A673 (cell line): ENCODE data around the gene SLC25A34. TPM values are rescaled to one million over a fixed set of nuclear protein-coding genes. Genes with fewer than 3 reads are reported as not detected.

Experiments used
- BruUV-seq: library from RNA; stranded (reverse); fragments of 400-500 nt; replicated peaks from 2 replicates; lab custom pipeline; 2021; lab: Mats Ljungman, UMichigan
- CTCF ChIA-PET: fragments of 300-600 bp; sonication (Branson Sonifier 250); formaldehyde crosslinking; loops from one replicate; lab custom pipeline; 2022; ENCODE audit warnings: antibody characterized with exemption; lab: Charles Lee
- POLR2A ChIA-PET: fragments of 300-600 bp; sonication (Branson Sonifier 250); formaldehyde crosslinking; loops from one replicate; lab custom pipeline; 2022; ENCODE audit warnings: antibody characterized with exemption; ENCODE audit not compliant: low non-redundant PET; lab: Charles Lee
- DNase-seq: peaks from one replicate; pipeline ENCODE4 v3.0.0-alpha.2; 2015; ENCODE audit warnings: low spot score
- H3K27ac ChIP-seq: fragments of 200-600 bp; sonication (generic); 2 replicates; pipeline ENCODE4 v1.5.1; 2016; ENCODE audit warnings: mixed run types, low read depth, mild to moderate bottlenecking, mixed read lengths, antibody characterized with exemption, low read length; ENCODE audit not compliant: poor library complexity, severe bottlenecking
- H3K27me3 ChIP-seq: fragments of 200-600 bp; sonication (generic); replicated peaks from 2 replicates; pipeline ENCODE4 v1.6.1; 2017; ENCODE audit warnings: mixed run types, low read depth, mild to moderate bottlenecking, mixed read lengths, antibody characterized with exemption, low read length; ENCODE audit not compliant: insufficient read depth, poor library complexity
- H3K36me3 ChIP-seq: fragments of 200-600 bp; sonication (generic); 2 replicates; pipeline ENCODE4 v1.6.1; 2016; ENCODE audit warnings: mixed run types, mild to moderate bottlenecking, mixed read lengths, antibody characterized with exemption, low read length; ENCODE audit not compliant: insufficient read depth, poor library complexity, severe bottlenecking
- H3K4me1 ChIP-seq: fragments of 200-600 bp; sonication (generic); 2 replicates; pipeline ENCODE4 v1.6.1; 2017; ENCODE audit warnings: mixed run types, mild to moderate bottlenecking, mixed read lengths, antibody characterized with exemption, low read length; ENCODE audit not compliant: insufficient read depth, poor library complexity, severe bottlenecking
- H3K4me3 ChIP-seq: fragments of 200-600 bp; sonication (generic); 2 replicates; pipeline ENCODE4 v1.5.1; 2016; ENCODE audit warnings: low read depth, mixed run types, mild to moderate bottlenecking, mixed read lengths, low read length; ENCODE audit not compliant: poor library complexity, severe bottlenecking
- H3K9me3 ChIP-seq: fragments of 200-600 bp; sonication (generic); 2 replicates; pipeline ENCODE4 v1.6.1; 2016; ENCODE audit warnings: mixed run types, low read depth, mild to moderate bottlenecking, mixed read lengths, antibody characterized with exemption, low read length; ENCODE audit not compliant: poor library complexity, severe bottlenecking
- CTCF ChIP-seq: fragments of 300-800, 200-600 bp; sonication (generic); conservative IDR thresholded peaks from 2 replicates; pipeline ENCODE4 v1.5.1; 2017; ENCODE audit warnings: low read depth, mild to moderate bottlenecking, antibody characterized with exemption, low read length, moderate library complexity, mixed read lengths
- EZH2 ChIP-seq: fragments of 200-600 bp; sonication (generic); IDR thresholded peaks from 2 replicates; pipeline ENCODE4 v1.6.1; 2017; ENCODE audit warnings: borderline replicate concordance, low read depth, mild to moderate bottlenecking, mixed read lengths, antibody characterized with exemption, low read length; ENCODE audit not compliant: poor library complexity, severe bottlenecking
- intact Hi-C: fragments of 100-400 bp; cut with micrococcal nuclease; formaldehyde crosslinking; loops from one replicate; pipeline ENCODE4 v1.10.0; 2022; ENCODE audit not compliant: unreplicated experiment
- total RNA-seq: library from RNA; stranded (reverse); gene quantifications from 2 replicates; pipeline ENCODE4 v1.2.3, GENCODE V29; 2021

The SLC25A34 gene
- total RNA-seq, 1 experiment from 2014 or later = 3.2 TPM

- peaks cover 3% of the 10 kb centered on the region for H3K36me3 ChIP-seq
- no peaks in the 10 kb centered on the region for H3K27me3 ChIP-seq
- no peak overlapping the region for H3K27ac ChIP-seq
- intact Hi-C loops = no loop called here
- TF ChIP-seq CTCF = no peak
- no peak for DNase-seq
- no TSS peak for BruUV-seq
- CTCF ChIA-PET = no interaction called here
- no peaks in the 10 kb centered on the region for H3K4me1 ChIP-seq
- H3K4me3 ChIP-seq = no peak overlapping the region
- no peaks in the 10 kb centered on the region for H3K9me3 ChIP-seq
- POLR2A ChIA-PET = no interaction called here
Observed at GRCh38 chr1:15734296-15734695, 1.8 kb upstream of the SLC25A34 start.

DNA sequence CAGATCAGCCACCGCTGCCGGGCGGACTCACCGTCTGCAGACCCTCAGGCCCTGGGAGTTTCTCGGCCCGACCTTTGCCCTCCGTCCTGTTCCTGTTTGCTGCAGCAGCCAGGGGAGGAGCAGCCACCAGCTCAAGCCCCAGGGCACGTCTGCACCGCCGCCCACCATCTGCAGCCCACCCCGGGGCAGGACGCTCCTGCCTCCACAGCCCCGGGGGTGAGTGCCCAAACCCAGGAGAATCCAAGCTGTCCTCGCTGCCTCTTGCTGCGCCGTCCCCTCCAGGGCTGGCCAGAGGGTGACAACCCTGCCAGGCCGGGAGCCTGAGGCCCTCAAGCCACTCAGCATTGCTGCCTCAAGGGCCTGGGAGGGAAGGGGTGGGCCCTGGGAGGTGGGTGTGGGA, 1.2 kb upstream of the SLC25A34 start:
- POLR2A ChIA-PET = no interaction called here
- H3K27ac ChIP-seq = no peak overlapping the region

GRCh38 chr1:15735304-15736037, 587 bp upstream of the SLC25A34 start:
- no peak overlapping the region for H3K27ac ChIP-seq
- POLR2A ChIA-PET = no interaction called here
- H3K27me3 ChIP-seq = no peaks in the 10 kb centered on the region
- intact Hi-C loops = no loop called here
- H3K4me1 ChIP-seq = no peaks in the 10 kb centered on the region
- TF ChIP-seq CTCF = no peak
- no peak for TF ChIP-seq EZH2
- no peaks in the 10 kb centered on the region for H3K36me3 ChIP-seq
- no peak overlapping the region for H3K4me3 ChIP-seq
- CTCF ChIA-PET = no interaction called here
- H3K9me3 ChIP-seq = no peaks in the 10 kb centered on the region
- BruUV-seq = no TSS peak
- DNase-seq = no peak

More for the DNA sequence above, 1.2 kb upstream of the SLC25A34 start:
- intact Hi-C loops = no loop called here
- Histone ChIP-seq H3K27me3 (no peaks in the 10 kb centered on the region), H3K36me3 (no peaks in the 10 kb centered on the region), H3K9me3 (no peaks in the 10 kb centered on the region), H3K4me3 (no peak overlapping the region), H3K4me1 (no peaks in the 10 kb centered on the region)
- DNase-seq = no peak
- CTCF ChIA-PET = no interaction called here
- TF ChIP-seq CTCF (no peak), EZH2 (no peak)
- no TSS peak for BruUV-seq
